IPS-20b (cell line): ENCODE measurements around the gene MTHFSD.
"Not testable (repeated sequence)": the region's sequence is repeated elsewhere in the genome, so short reads cannot be mapped to it uniquely, and the experiment has no call there.

Experiments
- H3K27ac ChIP-seq: one replicate; pipeline ENCODE4 v1.5.1; 2013; ENCODE audit warnings: low read length
- H3K27me3 ChIP-seq: 2 replicates; pipeline ENCODE4 v1.6.1; 2013; ENCODE audit warnings: mild to moderate bottlenecking, low read length, inconsistent platforms; ENCODE audit not compliant: insufficient read depth
- H3K36me3 ChIP-seq: 2 replicates; pipeline ENCODE4 v1.6.1; 2013; ENCODE audit warnings: low read depth, mild to moderate bottlenecking, inconsistent platforms, low read length, moderate library complexity; ENCODE audit not compliant: insufficient read depth
- H3K4me1 ChIP-seq: 2 replicates; pipeline ENCODE4 v1.6.1; 2013; ENCODE audit warnings: mild to moderate bottlenecking, control low read depth, inconsistent platforms, low read length, moderate library complexity; ENCODE audit not compliant: insufficient read depth
- H3K4me3 ChIP-seq: 2 replicates; pipeline ENCODE4 v1.5.1; 2013; ENCODE audit warnings: mild to moderate bottlenecking, low read length, inconsistent platforms
- H3K9ac ChIP-seq: 2 replicates; pipeline ENCODE4 v1.6.1; 2013; ENCODE audit warnings: low read depth, mild to moderate bottlenecking, inconsistent platforms, low read length, moderate library complexity
- H3K9me3 ChIP-seq: 2 replicates; pipeline ENCODE4 v1.6.1; 2013; ENCODE audit warnings: mild to moderate bottlenecking, low read depth, low read length, inconsistent platforms; ENCODE audit not compliant: insufficient read depth

The MTHFSD gene

DNA sequence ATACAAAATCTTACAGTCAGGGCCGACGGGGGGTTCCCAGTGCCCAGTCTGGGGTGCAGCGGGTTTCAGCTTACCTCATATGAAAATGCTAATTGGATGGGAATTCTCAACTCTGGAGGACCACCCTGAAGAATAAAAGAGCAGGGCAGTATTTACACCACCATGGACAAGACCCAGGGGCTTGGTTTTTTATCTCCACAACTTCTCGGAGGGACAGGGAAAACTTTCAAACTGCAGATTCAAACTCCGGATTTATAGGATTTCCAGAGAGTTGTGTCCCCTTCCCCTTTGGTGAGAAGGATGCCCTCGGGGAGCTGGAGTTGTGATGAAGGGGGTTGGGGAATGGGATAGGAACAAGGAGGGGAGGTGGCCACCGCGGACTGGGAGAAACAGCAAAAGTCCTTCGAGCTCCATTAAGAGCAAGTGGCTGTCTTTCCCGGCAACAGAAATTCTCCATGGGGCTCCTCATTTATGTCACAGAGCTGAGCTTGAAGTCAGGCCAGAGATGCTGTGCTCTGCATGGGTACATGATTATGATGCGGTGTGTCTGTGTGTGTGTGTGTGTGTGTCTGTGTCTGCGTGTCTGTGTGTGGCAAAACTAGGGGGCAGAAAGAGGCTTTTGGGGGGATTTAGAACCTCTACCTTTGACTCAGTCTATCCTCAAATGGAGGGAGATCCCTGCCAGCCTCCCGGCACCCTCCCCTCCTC, 39.0 kb upstream of the MTHFSD start:
- H3K4me3 ChIP-seq = no peak overlapping the region
- no peaks in the 10 kb centered on the region for H3K36me3 ChIP-seq
- H3K4me1 ChIP-seq = no peaks in the 10 kb centered on the region
- no peaks in the 10 kb centered on the region for H3K9me3 ChIP-seq
- no peak overlapping the region for H3K9ac ChIP-seq
- H3K27me3 ChIP-seq = peaks cover 10% of the 10 kb centered on the region; the same call in 1 of the 2 replicates
- H3K27ac ChIP-seq = no peak overlapping the region

DNA sequence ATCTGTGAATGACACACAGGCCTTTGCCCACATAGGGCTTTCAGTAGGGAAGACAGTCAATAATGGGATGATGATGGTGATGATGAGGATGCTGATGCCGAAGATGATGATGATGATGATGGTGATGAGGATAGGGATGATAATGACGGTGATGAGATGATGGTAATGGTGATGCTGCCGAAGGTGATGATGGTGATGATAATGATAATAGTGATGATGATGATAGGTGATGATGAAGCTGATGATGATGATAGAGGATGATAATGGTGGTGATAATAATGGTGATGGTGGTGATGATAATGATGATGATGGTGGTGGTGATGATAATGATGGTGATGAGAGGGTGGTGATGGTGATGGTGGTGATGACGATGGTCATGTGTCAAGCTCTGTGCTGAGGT, 36.2 kb upstream of the MTHFSD start:
- Histone ChIP-seq H3K27me3 (peaks cover 10% of the 10 kb centered on the region; the same call in 1 of the 2 replicates), H3K36me3 (no peaks in the 10 kb centered on the region), H3K9ac (no peak overlapping the region), H3K4me3 (no peak overlapping the region), H3K4me1 (no peaks in the 10 kb centered on the region), H3K27ac (no peak overlapping the region), H3K9me3 (no peaks in the 10 kb centered on the region)

DNA sequence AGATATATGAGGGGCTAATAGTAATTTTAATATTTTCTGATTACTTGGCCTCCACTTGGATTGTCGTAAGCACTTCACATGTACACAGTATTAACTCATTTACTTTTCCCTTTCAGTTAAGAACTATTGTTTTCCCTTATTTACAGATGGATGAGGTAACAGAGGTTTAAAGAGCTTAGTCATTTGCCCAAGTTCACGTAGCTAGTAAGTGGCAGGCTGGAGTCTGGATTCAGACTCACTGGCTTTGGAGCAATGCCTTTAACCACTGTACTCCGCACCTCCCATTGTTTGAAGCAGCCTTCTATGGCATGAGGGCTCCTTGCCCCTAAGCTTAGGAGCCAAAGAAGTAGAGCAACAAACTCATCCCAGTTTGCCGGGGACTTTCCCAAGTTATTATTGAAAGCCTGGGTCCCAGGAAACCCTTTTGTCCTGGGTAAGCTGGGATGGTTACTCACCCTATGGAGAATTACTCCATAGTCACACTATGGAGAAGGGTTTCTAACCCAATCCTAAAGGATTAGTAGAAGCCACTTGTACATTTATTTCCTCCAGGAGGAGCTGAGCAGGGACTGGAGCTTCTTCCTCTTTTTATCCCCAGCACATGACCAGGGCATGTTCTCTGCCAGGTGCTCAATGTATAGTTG, 35.6 kb upstream of the MTHFSD start:
- H3K27me3 ChIP-seq = peaks cover 11% of the 10 kb centered on the region; the same call in 1 of the 2 replicates
- no peak overlapping the region for H3K9ac ChIP-seq
- no peaks in the 10 kb centered on the region for H3K4me1 ChIP-seq
- no peaks in the 10 kb centered on the region for H3K36me3 ChIP-seq
- H3K9me3 ChIP-seq = no peaks in the 10 kb centered on the region
- no peak overlapping the region for H3K27ac ChIP-seq
- no peak overlapping the region for H3K4me3 ChIP-seq

DNA sequence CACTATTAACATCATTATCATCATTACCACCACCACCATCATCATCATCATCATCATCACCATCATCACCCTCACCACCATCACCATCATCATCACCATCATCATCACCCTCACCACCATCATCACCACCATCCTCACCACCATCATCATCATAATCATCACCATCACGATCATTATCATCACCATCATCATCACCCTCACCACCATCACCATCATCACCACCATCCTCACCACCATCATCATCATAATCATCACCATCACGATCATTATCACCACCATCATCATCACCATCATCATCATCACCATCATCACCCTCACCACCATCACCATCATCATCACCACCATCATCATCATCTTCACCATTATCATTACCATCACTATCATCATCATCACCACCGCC, 32.9 kb upstream of the MTHFSD start:
- H3K9ac ChIP-seq, H3K9me3 ChIP-seq, H3K4me1 ChIP-seq, H3K4me3 ChIP-seq, H3K36me3 ChIP-seq, H3K27ac ChIP-seq: not testable (repeated sequence)
- H3K27me3 ChIP-seq = peaks cover 35% of the 10 kb centered on the region

DNA sequence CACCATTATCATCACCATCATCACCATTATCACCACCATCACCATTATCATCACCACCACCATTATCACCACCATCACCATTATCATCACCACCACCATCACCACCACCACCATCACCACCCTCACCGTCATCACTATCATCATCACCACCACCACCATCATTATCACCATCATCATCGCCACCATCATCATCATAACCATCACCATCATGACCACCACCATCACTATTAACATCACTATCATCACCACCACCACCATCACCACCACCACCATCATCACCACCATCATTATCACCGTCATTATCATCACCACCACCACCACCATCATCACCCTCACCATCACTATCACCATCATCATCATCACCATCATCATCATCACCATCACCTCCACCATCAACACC, 32.5 kb upstream of the MTHFSD start:
- Histone ChIP-seq H3K4me3 (no peak overlapping the region), H3K27ac (no peak overlapping the region), H3K9ac (no peak overlapping the region), H3K9me3 (no peaks in the 10 kb centered on the region), H3K36me3 (no peaks in the 10 kb centered on the region), H3K4me1 (no peaks in the 10 kb centered on the region), H3K27me3 (peaks cover 39% of the 10 kb centered on the region)

DNA sequence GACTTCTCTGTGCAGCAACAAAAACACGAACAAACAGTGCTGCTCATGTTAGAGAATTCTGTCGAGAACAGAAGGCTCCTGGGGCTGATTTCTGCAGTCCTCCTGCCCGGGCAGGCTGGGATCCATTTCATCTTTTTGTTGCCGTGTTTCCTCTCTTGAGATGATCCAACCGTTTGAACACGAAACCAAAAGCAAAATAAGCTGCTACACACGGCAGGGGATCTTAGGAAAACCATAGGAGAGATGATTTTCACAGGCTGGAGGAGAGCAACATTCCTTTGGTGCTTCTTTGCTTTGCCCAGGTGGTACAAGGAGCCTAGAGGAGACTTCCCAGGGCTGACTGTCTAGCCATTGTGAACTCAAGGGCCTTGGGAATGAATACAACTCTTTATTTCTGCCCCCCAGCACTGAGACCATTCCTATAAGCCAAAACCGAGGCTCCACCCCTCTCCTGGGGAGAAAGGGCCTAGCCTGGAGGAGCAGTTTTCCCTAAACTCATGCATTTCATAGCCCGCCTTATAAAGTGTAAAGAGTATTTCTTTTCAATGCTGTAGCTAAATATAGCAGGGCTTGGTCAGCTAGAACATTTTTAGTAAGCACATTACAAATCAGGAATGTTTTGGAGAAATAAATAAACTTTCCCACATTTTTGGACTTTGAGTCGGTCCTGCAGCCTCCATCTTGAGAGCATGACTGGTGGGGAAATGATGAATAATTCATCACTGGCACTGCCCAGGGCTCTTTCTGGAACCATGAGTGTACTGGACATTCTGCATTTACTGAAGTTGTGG, 31.0 kb upstream of the MTHFSD start:
- no peaks in the 10 kb centered on the region for H3K36me3 ChIP-seq
- no peaks in the 10 kb centered on the region for H3K9me3 ChIP-seq
- H3K4me3 ChIP-seq = no peak overlapping the region
- H3K27ac ChIP-seq = no peak overlapping the region
- no peaks in the 10 kb centered on the region for H3K4me1 ChIP-seq
- H3K27me3 ChIP-seq = peaks cover 54% of the 10 kb centered on the region
- H3K9ac ChIP-seq = no peak overlapping the region

DNA sequence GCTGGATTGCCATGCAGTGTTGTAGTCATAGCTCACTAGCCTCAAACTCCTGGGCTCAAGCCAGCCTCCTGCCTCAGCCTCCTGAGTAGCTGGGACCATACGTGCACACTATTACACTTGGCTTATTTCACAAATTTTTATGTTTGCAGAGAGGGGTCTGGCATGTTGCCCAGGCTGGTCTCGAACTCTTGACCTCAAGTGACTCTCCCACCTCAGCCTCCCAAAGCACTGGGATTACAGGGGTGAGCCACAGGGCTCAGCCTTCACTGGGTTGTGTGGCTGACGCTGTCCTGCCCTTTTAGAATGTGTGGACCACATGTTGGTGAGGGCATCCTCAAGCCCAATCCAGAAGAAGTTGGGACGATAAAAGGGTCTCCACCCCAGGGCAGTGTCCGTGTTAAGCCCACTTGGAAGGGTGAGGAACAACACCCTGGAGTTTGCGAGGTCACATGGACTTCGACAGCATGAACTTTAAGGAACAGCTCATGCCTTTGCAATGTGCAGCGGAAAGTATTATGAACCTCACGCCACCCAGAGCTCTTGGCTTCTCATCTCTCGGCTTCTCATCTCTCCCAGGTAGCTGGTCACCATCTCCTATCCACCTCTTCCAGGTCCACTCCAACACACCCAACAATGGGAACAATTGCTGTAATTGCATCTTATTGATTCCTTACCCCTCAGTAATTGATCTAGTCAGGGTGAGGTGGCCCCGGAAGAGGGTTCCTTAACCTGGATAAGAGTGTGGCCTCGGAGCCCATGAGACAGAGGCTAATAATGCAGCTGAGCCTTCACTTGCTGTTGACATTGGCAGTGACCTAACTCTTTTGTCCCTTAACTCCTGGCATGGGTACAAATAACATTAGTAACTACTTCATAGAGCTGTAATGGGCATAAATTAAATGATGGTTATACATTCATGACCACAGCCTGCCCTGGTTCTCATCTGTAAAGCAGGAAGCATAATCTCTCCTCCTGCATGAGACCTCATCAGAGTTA, 30.0 kb upstream of the MTHFSD start:
- H3K27ac ChIP-seq = no peak overlapping the region
- peaks cover 61% of the 10 kb centered on the region for H3K27me3 ChIP-seq
- no peak overlapping the region for H3K9ac ChIP-seq
- no peak overlapping the region for H3K4me3 ChIP-seq
- no peaks in the 10 kb centered on the region for H3K9me3 ChIP-seq
- no peaks in the 10 kb centered on the region for H3K4me1 ChIP-seq
- H3K36me3 ChIP-seq = no peaks in the 10 kb centered on the region

DNA sequence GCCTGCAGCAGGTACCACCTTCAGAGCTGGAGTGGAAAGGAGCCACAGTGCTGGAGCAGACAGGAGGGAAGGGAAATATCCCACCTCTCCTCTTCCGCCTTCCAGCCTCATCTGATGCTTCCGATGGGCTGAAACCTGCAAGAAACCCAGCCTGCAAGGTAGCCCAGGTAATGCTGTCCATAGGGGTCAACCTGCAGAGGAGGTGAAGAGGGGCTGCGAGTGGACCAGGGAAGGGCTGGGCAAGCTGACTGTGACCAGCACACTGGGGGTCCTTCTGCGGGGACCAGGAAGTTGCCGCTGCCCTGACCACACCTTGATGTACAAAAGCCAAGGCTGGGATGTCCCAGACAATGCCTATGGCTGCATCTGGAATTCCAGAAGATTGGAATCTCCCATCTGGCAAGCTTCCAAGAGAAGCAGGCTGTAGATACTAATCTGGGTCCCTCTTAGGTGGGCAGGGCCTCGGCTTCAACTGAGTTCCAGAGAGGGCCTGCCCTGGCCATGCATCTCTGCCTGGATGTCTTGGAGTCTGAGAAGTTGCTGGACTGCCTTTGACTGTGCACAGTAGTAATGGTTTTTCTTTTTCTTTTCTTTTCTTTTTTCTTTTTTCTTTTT, 29.1 kb upstream of the MTHFSD start:
- no peaks in the 10 kb centered on the region for H3K4me1 ChIP-seq
- H3K36me3 ChIP-seq = no peaks in the 10 kb centered on the region
- peaks cover 62% of the 10 kb centered on the region for H3K27me3 ChIP-seq
- H3K9me3 ChIP-seq = no peaks in the 10 kb centered on the region
- H3K27ac ChIP-seq = no peak overlapping the region
- H3K9ac ChIP-seq = no peak overlapping the region
- no peak overlapping the region for H3K4me3 ChIP-seq

DNA sequence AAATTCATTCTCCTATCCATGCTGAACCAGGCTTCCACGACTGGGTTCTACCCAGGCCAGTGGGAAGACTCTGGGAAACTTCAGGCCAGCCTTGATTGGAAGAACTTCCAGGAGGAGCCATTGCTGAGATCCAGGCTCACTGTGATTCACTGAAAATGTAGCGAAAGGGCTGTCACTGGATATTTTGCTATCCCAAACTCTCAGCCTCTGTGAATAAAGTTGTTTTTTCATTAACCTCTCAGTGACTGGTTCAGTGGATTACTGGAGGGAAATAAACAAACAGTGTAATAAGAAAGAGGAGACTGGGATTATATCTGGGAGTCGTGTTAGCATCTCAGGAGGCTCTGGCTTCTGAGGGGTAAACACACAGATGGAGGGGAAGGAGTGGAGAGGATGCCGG, 26.4 kb upstream of the MTHFSD start:
- Histone ChIP-seq H3K27me3 (peaks cover 89% of the 10 kb centered on the region), H3K4me3 (no peak overlapping the region)

DNA sequence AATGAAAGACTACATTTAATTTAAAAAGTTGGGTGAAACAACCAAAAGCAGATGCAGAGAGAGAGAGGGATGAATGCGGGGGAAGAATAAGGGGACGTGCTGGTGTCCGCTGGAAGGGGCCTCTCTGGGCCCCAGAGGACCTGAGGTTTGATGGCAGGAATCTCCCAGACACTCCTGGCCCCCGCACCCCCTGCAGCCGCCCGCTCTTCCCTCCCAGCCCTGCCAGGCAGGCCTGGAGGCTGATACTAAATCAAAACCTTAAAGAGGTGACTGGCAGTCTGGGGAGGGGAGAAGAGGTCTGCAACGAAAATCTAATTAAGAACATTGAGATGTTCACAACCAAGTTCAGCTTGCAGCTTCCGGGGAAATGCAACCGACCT, 25.7 kb upstream of the MTHFSD start:
- Histone ChIP-seq H3K4me3 (no peak overlapping the region), H3K9me3 (no peaks in the 10 kb centered on the region; the same call in 1 of the 2 replicates), H3K9ac (no peak overlapping the region), H3K4me1 (peaks cover 16% of the 10 kb centered on the region; the same call in 1 of the 2 replicates), H3K27ac (no peak overlapping the region), H3K27me3 (peaks cover 95% of the 10 kb centered on the region), H3K36me3 (no peaks in the 10 kb centered on the region)

More for the DNA sequence above, 26.4 kb upstream of the MTHFSD start:
- Histone ChIP-seq H3K9ac (no peak overlapping the region), H3K4me1 (peaks cover 15% of the 10 kb centered on the region; the same call in 1 of the 2 replicates), H3K27ac (no peak overlapping the region), H3K36me3 (no peaks in the 10 kb centered on the region), H3K9me3 (no peaks in the 10 kb centered on the region; the same call in 1 of the 2 replicates)
